Skeletal muscle tissue (tissue), 4 donors: ENCODE results near the gene PSD. TPM values are rescaled to one million over a fixed set of nuclear protein-coding genes. Genes with fewer than 3 reads are reported as not detected.
"Not testable (repeated sequence)": the region's sequence is repeated elsewhere in the genome, so short reads cannot be mapped to it uniquely, and the experiment has no call there.

Experiments used
- H3K27ac ChIP-seq: one replicate; pipeline ENCODE4 v1.7.0; 2013; ENCODE audit warnings: mild to moderate bottlenecking, low read depth, low read length, inconsistent platforms
- H3K27me3 ChIP-seq, 3 donors: one replicate each; pipeline ENCODE4 v1.7.0; 2013; ENCODE audit warnings: low read length in 3 of 3; ENCODE audit not compliant: control insufficient read depth in 3 of 3, insufficient read depth in 3 of 3
- H3K36me3 ChIP-seq, 3 donors: one replicate each; pipeline ENCODE4 v1.7.0; 2013; ENCODE audit warnings: low read length in 3 of 3; ENCODE audit not compliant: control insufficient read depth in 3 of 3, insufficient read depth in 3 of 3
- H3K4me1 ChIP-seq, 3 donors: one replicate each; pipeline ENCODE4 v1.7.0; 2013; ENCODE audit warnings: low read length in 3 of 3, mild to moderate bottlenecking in 3 of 3; ENCODE audit not compliant: control insufficient read depth in 3 of 3, insufficient read depth in 3 of 3
- H3K4me3 ChIP-seq, 3 donors: one replicate each; pipeline ENCODE4 v1.7.0; 2013; ENCODE audit warnings: low read length in 3 of 3
- H3K9ac ChIP-seq, 3 donors: one replicate each; pipeline ENCODE4 v1.7.0; 2013; ENCODE audit warnings: low read length in 3 of 3, mild to moderate bottlenecking in 3 of 3, moderate library complexity in 2 of 3, low read depth in 1 of 3
- H3K9me3 ChIP-seq, 3 donors: one replicate each; pipeline ENCODE4 v1.7.0; 2013; ENCODE audit warnings: low read length in 3 of 3; ENCODE audit not compliant: control insufficient read depth in 3 of 3
- total RNA-seq: library from RNA; depleted of rRNA; stranded (reverse); fragments of >200 nt; gene quantifications from one replicate; pipeline ENCODE4 v1.2.3, GENCODE V29; 2014
- donor health status: Osteomylitis.

Gene PSD
- total RNA-seq, 1 donor from 2014 or later = 3.7 TPM

- H3K27me3 ChIP-seq = no peaks in the 10 kb centered on the region
- no peak overlapping the region for H3K27ac ChIP-seq
- H3K9ac ChIP-seq = no peak overlapping the region
- no peaks in the 10 kb centered on the region for H3K9me3 ChIP-seq
- H3K4me1 ChIP-seq = peaks cover 13 to 25% (median 20%) of the 10 kb centered on the region in 3 donors
- H3K4me3 ChIP-seq = no peak overlapping the region
- H3K36me3 ChIP-seq = peaks cover 0 to 4% (median 0%) of the 10 kb centered on the region in 3 donors
Observed at GRCh38 chr10:102457591-102458150, 39.1 kb upstream of the PSD start.

GRCh38 chr10:102455893-102456471 lies 37.4 kb upstream of the PSD start:
- peaks cover 0 to 4% (median 0%) of the 10 kb centered on the region in 3 donors for H3K36me3 ChIP-seq
- H3K4me3 ChIP-seq = no peak overlapping the region
- no peaks in the 10 kb centered on the region for H3K9me3 ChIP-seq
- H3K4me1 ChIP-seq = peaks cover 15 to 27% (median 16%) of the 10 kb centered on the region in 3 donors
- H3K27me3 ChIP-seq = no peaks in the 10 kb centered on the region
- no peak overlapping the region for H3K9ac ChIP-seq
- H3K27ac ChIP-seq = no peak overlapping the region

- H3K4me3 ChIP-seq, H3K27me3 ChIP-seq, H3K9me3 ChIP-seq, H3K36me3 ChIP-seq, H3K27ac ChIP-seq, H3K9ac ChIP-seq: not testable (repeated sequence)
- peaks cover 15 to 26% (median 16%) of the 10 kb centered on the region in 3 donors for H3K4me1 ChIP-seq
Observed at GRCh38 chr10:102454662-102455487, 36.3 kb upstream of the PSD start.

- H3K9me3 ChIP-seq = no peaks in the 10 kb centered on the region
- no peak overlapping the region for H3K9ac ChIP-seq
- peaks cover 0 to 4% (median 0%) of the 10 kb centered on the region in 3 donors for H3K36me3 ChIP-seq
- peak overlapping the region; percentile 66 for H3K27ac ChIP-seq
- H3K4me1 ChIP-seq = peaks cover 16 to 26% (median 18%) of the 10 kb centered on the region in 3 donors
- no peaks in the 10 kb centered on the region for H3K27me3 ChIP-seq
- H3K4me3 ChIP-seq = no peak overlapping the region
Observed at GRCh38 chr10:102453502-102453901, 34.9 kb upstream of the PSD start.

GRCh38 chr10:102452672-102453340 lies 34.2 kb upstream of the PSD start:
- H3K36me3 ChIP-seq = peaks cover 0 to 4% (median 0%) of the 10 kb centered on the region in 3 donors
- no peaks in the 10 kb centered on the region for H3K27me3 ChIP-seq
- H3K27ac ChIP-seq = peak overlapping the region; percentile 66
- no peaks in the 10 kb centered on the region for H3K9me3 ChIP-seq
- H3K4me1 ChIP-seq = peaks cover 16 to 26% (median 18%) of the 10 kb centered on the region in 3 donors
- H3K4me3 ChIP-seq = peak overlapping the region in 1 of 3 donors; percentile 27
- H3K9ac ChIP-seq = no peak overlapping the region

- Histone ChIP-seq H3K4me1 (peaks cover 16 to 26% (median 18%) of the 10 kb centered on the region in 3 donors), H3K36me3 (peaks cover 0 to 4% (median 0%) of the 10 kb centered on the region in 3 donors), H3K9me3 (no peaks in the 10 kb centered on the region), H3K27ac (peak within 1 kb of the TSS; percentile 66), H3K4me3 (peak within 1 kb of the TSS; percentile 91 to 93 (median 93)), H3K27me3 (no peaks in the 10 kb centered on the region), H3K9ac (peak within 1 kb of the TSS; percentile 68 to 94 (median 79))
Observed at GRCh38 chr10:102451105-102451969, 32.8 kb upstream of the PSD start, which contains the start of gene C10orf95. Gene C10orf95, minus strand, starts transcription at chr10:102451543. Its CDS starts 450 bp downstream, at chr10:102451093.

- H3K4me1 ChIP-seq = peaks cover 16 to 26% (median 18%) of the 10 kb centered on the region in 3 donors
- no peaks in the 10 kb centered on the region for H3K27me3 ChIP-seq
- no peaks in the 10 kb centered on the region for H3K9me3 ChIP-seq
- peak overlapping the region; percentile 60 for H3K27ac ChIP-seq
- peaks cover 0 to 2% (median 0%) of the 10 kb centered on the region in 3 donors for H3K36me3 ChIP-seq
- peak overlapping the region; percentile 79 to 94 (median 85) for H3K9ac ChIP-seq
- peak overlapping the region; percentile 91 to 93 (median 93) for H3K4me3 ChIP-seq
Observed at GRCh38 chr10:102450374-102451104, 32.0 kb upstream of the PSD start.

GRCh38 chr10:102450124-102450373 lies 31.5 kb upstream of the PSD start:
- H3K4me1 ChIP-seq = peaks cover 16 to 26% (median 18%) of the 10 kb centered on the region in 3 donors
- H3K9ac ChIP-seq = peak overlapping the region; percentile 79 to 94 (median 85)
- H3K36me3 ChIP-seq = no peaks in the 10 kb centered on the region
- H3K27ac ChIP-seq = peak overlapping the region; percentile 60
- H3K27me3 ChIP-seq = no peaks in the 10 kb centered on the region
- H3K9me3 ChIP-seq = no peaks in the 10 kb centered on the region
- H3K4me3 ChIP-seq = peak overlapping the region; percentile 91 to 93 (median 93)
